Activated CD4-positive, alpha-beta T cell treated with anti-CD3 and anti-CD28 coated beads, Interleukin-10, Interleukin-2, amounts not matched to agents 100 ng/mL and 50 ng/mL, durations not matched to agents 16 hours and 8 hours (primary cell): ENCODE data around the gene ANKFN1.

Source experiments
- DNase-seq: peaks from one replicate; pipeline ENCODE4 v3.0.0-alpha.2; 2020

ANKFN1 gene

DNA sequence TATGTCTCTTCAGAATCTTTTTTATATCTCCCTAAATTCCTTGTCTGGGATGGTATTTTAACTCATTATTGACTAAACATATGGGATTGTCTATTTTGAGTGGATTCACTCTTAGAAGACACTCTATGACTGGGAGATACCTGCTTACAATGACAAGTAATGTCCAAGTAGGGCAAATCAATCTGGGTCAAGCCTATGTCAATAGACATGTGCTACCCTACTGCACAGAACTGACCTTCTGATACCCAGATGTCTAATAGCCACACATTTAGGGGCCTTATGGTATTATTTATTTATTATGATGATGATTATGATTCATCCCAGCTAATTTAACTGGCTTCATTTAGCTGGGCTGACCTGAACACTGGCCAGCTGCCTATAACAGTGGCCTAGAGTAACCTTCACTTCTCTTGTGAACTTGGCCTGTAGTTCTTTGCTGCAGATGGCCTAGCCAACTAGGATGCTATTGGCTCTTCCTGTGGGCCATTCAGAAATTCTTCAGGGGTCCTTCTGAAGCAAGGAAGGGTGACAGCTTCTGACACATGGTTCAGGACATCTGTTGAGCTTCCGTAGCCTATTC is 138.0 kb downstream of the ANKFN1 start:
- no peak for DNase-seq

- DNase-seq = no peak
Observed at GRCh38 chr17:56292010-56292409, 138.7 kb downstream of the ANKFN1 start.

GRCh38 chr17:56292578-56292977 is 139.3 kb downstream of the ANKFN1 start:
- peak; percentile 10 for DNase-seq

DNA sequence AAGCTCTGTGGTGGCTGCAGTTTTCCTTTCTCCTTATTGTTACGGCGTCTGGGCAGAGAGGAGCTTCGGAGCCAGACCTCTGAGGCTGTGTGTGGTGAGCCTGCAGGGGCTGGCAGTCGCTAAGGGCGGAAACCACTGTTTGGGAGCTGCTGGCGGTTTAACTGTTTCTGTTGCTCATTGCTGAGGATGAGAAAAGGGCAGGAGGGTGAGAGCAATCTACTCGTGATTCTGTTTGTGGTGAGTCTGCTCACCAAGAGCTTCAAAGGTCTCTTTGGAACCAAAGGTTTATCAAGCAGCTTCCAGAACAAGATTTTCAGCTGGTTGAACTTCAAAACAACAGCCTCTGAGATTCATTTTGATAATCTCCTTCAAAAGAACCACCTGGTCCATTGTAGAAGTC is 143.9 kb downstream of the ANKFN1 start:
- DNase-seq = peak; percentile 57

DNA sequence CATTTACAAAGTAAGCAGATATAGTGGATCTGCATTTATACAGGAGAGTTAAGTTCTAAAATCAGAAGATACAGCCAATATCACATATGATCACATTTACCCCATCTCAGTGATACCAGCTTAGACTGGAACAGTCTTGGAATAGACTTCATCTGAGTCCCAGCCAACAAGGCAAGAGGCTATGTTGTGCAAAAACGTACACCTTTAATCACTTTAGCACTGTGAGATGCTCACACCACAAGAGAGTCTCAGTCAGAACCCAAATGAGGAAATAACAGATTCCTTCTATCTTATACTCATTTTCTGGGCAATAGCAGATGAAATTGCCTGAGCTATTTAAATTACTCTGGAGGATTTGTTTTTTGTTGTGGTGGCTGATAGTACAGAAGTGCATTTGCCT is 145.6 kb downstream of the ANKFN1 start:
- no peak for DNase-seq

GRCh38 chr17:56300144-56300543 is 146.9 kb downstream of the ANKFN1 start:
- no peak for DNase-seq

GRCh38 chr17:56305007-56305406 is 151.7 kb downstream of the ANKFN1 start:
- DNase-seq = no peak

DNA sequence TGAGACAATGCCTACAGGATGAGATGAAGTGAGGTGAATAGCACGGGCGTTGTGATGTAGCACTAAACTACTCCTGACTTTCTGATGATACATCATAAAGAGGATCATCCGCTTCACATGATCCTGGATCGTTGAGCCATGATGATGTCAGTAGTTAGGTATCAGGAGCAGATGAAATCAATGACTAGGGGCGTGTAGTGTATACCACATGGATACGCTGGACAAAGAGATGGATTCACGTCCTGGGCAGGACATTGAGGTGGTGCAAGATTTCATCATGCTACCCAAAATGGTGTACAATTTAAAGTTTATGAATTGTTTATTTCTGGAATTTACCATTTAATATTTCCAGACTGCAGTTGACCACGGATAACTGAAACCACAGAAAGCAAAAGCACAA is 156.6 kb downstream of the ANKFN1 start:
- DNase-seq = no peak

DNA sequence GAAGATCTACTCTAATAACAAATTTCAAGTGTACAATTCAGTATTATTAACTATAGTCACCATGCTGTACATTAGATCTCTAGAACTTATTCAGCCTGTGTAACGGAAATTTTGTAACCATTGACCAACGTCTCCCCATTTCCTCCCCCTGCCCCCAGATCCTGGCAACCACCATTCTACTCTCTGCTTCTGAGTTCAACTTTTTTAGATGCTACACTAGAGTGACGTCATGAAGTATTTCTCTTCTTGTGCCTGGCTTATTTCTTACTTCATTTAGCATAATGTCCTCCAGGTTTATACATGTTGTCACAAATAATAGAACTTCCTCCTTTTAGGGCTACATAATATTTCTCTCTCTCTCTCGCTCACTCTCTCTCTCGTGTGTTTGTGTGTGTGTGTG is 157.5 kb downstream of the ANKFN1 start:
- DNase-seq = no peak

GRCh38 chr17:56313201-56313600 is 159.9 kb downstream of the ANKFN1 start:
- DNase-seq = no peak

GRCh38 chr17:56314026-56314425 is 160.8 kb downstream of the ANKFN1 start:
- no peak for DNase-seq

DNA sequence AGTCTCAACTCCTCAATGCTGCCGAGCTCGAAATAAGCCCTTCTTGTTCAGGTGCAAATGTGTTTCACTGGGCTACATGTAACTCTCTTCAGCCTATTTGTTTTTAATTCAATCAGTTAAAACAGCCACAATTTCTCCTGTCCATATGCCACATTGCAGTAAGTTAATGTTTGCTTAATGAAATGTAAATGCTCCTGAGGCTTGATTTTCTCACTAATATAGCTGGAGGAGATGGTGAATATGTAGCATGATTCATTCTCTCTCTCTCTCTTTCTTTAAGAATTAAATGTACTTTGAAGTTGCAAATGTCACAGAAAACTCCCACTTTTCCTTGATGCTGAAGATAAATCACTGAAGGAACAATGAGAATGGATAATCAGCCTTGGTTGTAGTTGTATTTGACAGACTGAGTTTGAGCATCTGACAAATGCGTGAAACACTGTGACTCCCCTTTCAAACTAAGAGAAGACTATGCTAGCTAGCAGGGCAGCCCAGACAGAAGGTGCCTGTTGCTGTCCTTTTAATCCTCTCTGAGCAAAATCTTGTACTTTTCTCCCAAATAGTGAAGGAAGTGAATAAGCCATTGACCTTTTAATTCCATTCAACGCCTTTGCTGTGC is 161.8 kb downstream of the ANKFN1 start:
- no peak for DNase-seq

- no peak for DNase-seq
Observed at GRCh38 chr17:56316604-56317003, 163.3 kb downstream of the ANKFN1 start.

- no peak for DNase-seq
Observed at GRCh38 chr17:56317351-56318208, 164.3 kb downstream of the ANKFN1 start.

DNA sequence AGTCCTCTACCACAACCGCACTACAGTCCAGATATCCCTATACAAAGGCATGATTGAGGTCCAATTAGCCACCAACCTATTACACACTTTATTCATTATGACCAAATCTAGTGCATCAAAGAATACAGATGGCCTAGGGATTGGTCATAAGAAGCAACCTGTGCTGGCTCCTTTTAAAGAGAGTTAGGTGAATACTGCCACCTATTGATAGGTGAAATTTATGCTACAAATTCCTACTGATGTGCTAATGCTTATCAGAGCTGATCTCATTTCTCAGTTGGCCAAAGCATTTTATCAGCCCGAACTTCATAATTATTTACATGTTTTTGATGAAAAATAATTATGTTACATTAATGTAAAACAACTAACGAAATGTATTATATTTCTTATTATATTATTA is 166.3 kb downstream of the ANKFN1 start:
- peak; percentile 55 for DNase-seq

GRCh38 chr17:56320443-56320842 is 167.2 kb downstream of the ANKFN1 start:
- DNase-seq = no peak

DNA sequence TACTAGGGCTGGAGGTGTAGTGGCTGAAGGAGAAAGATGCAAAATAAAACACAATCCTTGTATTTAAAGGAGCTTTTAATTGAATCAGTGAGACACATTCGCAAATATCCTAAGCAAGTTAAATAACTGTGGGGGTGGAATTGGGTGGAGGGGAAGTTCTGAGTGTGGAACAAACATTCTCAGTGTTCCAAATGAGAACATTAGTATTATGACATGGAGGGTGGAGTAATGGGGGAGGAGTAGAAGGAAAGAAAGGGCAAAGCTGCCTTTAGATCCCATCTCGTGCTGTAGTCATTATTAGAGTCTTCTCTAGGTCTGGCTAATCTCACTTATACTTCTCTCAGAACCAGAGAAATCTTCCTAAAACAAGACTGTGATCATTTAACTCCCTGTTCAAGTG is 169.7 kb downstream of the ANKFN1 start:
- no peak for DNase-seq

GRCh38 chr17:56324676-56325075 is 171.4 kb downstream of the ANKFN1 start:
- DNase-seq = no peak

DNA sequence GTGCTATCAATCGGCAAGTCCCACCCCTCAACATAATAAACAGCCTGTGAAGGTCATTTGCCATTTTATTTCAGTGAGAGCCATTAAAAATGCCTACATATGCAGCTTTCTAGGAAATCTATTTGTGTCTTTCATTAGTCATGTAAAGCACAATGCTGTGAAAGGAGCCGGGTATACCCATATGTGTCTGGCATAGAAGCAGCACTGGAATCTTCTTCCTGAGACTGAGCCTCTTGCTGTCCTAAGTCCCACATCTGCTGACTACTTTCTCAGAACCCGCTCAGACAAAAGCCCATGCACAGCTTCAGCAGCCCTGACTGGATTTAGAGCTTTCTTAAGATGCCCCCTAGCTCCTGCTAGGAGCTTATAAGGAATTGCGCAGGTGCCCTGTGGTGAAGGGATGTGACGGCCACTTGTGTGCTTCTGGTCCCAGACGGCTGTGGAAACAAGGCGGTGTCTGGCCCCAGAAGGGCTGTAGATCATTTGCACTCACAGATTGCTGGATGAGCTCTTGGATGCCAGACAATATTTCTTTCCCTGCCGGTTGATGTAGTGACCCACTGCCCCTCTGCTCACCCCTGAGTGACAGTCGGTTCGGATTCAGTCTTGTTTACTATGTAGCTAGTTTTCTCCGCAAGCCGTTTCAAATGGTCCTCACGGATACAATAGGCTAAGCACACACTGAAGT is 172.2 kb downstream of the ANKFN1 start:
- DNase-seq = no peak

- no peak for DNase-seq
Observed at GRCh38 chr17:56326001-56326359, 172.7 kb downstream of the ANKFN1 start.

GRCh38 chr17:56347639-56348038 is 194.4 kb downstream of the ANKFN1 start:
- DNase-seq = no peak

GRCh38 chr17:56350592-56350991 is 197.3 kb downstream of the ANKFN1 start:
- no peak for DNase-seq

DNA sequence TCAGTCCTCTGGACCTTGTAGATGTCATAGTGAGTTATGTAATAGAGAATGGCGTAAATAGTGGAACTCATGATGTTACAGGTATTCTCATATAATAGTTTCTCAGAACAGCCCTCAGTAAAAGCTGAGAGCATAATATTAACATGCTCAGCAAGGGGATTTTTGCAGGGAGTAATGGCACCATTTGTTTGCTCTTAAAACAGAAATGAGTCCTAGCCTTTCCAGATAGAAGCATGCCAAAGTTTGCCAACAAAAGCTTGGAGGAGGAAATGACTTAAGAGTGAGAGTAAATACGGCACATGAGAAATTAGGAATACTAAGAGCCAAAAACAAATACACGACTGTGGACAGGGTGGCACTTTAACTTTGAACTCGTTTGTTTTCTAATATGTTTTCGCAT is 198.4 kb downstream of the ANKFN1 start:
- no peak for DNase-seq

DNA sequence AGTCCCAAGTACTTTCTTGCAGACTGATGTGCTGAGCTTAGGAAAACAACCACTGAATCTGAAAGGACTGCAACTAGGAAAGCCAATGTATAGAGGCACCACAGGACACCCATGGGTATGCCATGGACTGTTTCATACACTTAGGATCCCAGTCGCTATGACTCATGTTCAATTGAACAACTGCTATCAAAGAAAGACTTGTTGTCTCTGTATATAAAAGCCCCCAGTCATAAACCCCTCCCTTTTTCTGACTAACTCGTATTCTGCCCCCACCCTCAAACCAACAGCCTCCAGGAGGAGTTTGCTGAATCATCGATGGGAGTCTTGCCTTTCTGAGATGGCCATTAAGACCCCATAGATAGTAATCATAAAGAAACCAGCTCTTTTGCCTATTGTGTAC is 205.4 kb downstream of the ANKFN1 start:
- no peak for DNase-seq
